GM12878 (cell line): Measurements from ENCODE around the gene CENPS. TPM values are rescaled to one million over a fixed set of nuclear protein-coding genes. Genes with fewer than 3 reads are reported as not detected.
A peak's percentile ranks its signal among the peaks of the same experiment; 100 is the strongest.

Experiments
- ATF7 ChIP-seq: fragments of 450-650 bp; IDR thresholded peaks from 2 replicates; pipeline ENCODE4 v1.6.1; 2016; ENCODE audit warnings: low read depth, mild to moderate bottlenecking
- FOXM1 ChIP-seq: IDR thresholded peaks from 2 replicates; pipeline ENCODE4 v1.6.1; 2012; ENCODE audit warnings: low read depth, mild to moderate bottlenecking, inconsistent platforms, low read length, moderate library complexity
- IKZF2 ChIP-seq, 2 experiments: fragments of 450-650 bp; IDR thresholded peaks; 2 replicates each; pipeline ENCODE4 v1.6.1; 2017; ENCODE audit warnings: mild to moderate bottlenecking in 2 of 2, moderate library complexity in 2 of 2
- NFYB ChIP-seq: IDR thresholded peaks from 2 replicates; pipeline ENCODE4 v1.6.1; 2011; ENCODE audit warnings: low read depth, mild to moderate bottlenecking, low read length, improper control_type of control experiment, moderate library complexity; ENCODE audit not compliant: insufficient read depth
- SP1 ChIP-seq: IDR thresholded peaks from one replicate; pipeline ENCODE4 v1.6.1; 2011; ENCODE audit warnings: low read depth, low read length
- SPI1 ChIP-seq: IDR thresholded peaks from 2 replicates; pipeline ENCODE4 v1.6.1; 2011; ENCODE audit warnings: low read depth, mild to moderate bottlenecking, low read length, moderate library complexity, borderline replicate concordance; ENCODE audit not compliant: insufficient read depth
- SUPT20H ChIP-seq: IDR thresholded peaks from 2 replicates; pipeline ENCODE4 v1.6.1; 2011; ENCODE audit warnings: low read depth, mild to moderate bottlenecking, low read length, moderate library complexity, borderline replicate concordance; ENCODE audit not compliant: control insufficient read depth
- TCF7 ChIP-seq: IDR thresholded peaks from 2 replicates; pipeline ENCODE4 v1.6.1; 2014; ENCODE audit warnings: antibody characterized with exemption, borderline replicate concordance
- ZNF24 ChIP-seq: fragments of 450-650 bp; IDR thresholded peaks from 2 replicates; pipeline ENCODE4 v1.6.1; 2017; ENCODE audit warnings: antibody characterized with exemption, mild to moderate bottlenecking
- polyA plus RNA-seq, 11 experiments: library from polyadenylated mRNA; depleted of rRNA in 4 of 11; unstranded in 6 of 11; stranded (reverse) in 5 of 11; fragments of >200 nt; fragmentation: Nextera tagmentation in 4 of 11; fragmentation: Illumina TruSeq in 1 of 11; extraction: Ambion mirVana in 4 of 11; extraction: Trizol in 1 of 11; gene quantifications; 1 replicate in 1 of 11; 2 replicates in 10 of 11; pipeline versions ENCODE4 v1.2.1 to v1.2.3, GENCODE V29; 2011 to 2016; ENCODE audit warnings: inconsistent platforms in 2 of 11, missing spikeins in 2 of 11, low read depth in 1 of 11
- total RNA-seq, 4 experiments: library from RNA; depleted of rRNA in 3 of 4; stranded (reverse); fragments of >200 nt in 3 of 4; fragmentation: Illumina TruSeq in 1 of 4; extraction: Trizol in 1 of 4; gene quantifications; 2 replicates each; pipeline versions ENCODE4 v1.2.1 to v1.2.3, GENCODE V29; 2013 to 2021
- TF ChIP-seq, protein P1 (sequence below): fragments of 450-650 bp; IDR thresholded peaks from 2 replicates; pipeline ENCODE4 v1.6.1; 2017; ENCODE audit warnings: mild to moderate bottlenecking, moderate library complexity
- TF ChIP-seq, protein P2 (sequence below): fragments of 450-650 bp; IDR thresholded peaks from 2 replicates; pipeline ENCODE4 v1.6.1; 2017; ENCODE audit warnings: mild to moderate bottlenecking
- TF ChIP-seq, protein P3 (sequence below): IDR thresholded peaks from 2 replicates; pipeline ENCODE4 v1.6.1; 2012; ENCODE audit warnings: low read depth, low read length, improper control_type of control experiment
- TF ChIP-seq, protein P4 (sequence below): IDR thresholded peaks from 2 replicates; pipeline ENCODE4 v1.6.1; 2012; ENCODE audit warnings: low read length, inconsistent platforms
- TF ChIP-seq, protein P5 (sequence below): fragments of 450-650 bp; IDR thresholded peaks from 2 replicates; pipeline ENCODE4 v1.6.1; 2017; ENCODE audit warnings: borderline replicate concordance

CENPS gene
- total and polyA plus RNA-seq, 10 of the 15 experiments (the other 5 are each of a cell fraction or from before 2014, with no cell fraction given): 9.4 to 51.7 (median 16.7) TPM

DNA sequence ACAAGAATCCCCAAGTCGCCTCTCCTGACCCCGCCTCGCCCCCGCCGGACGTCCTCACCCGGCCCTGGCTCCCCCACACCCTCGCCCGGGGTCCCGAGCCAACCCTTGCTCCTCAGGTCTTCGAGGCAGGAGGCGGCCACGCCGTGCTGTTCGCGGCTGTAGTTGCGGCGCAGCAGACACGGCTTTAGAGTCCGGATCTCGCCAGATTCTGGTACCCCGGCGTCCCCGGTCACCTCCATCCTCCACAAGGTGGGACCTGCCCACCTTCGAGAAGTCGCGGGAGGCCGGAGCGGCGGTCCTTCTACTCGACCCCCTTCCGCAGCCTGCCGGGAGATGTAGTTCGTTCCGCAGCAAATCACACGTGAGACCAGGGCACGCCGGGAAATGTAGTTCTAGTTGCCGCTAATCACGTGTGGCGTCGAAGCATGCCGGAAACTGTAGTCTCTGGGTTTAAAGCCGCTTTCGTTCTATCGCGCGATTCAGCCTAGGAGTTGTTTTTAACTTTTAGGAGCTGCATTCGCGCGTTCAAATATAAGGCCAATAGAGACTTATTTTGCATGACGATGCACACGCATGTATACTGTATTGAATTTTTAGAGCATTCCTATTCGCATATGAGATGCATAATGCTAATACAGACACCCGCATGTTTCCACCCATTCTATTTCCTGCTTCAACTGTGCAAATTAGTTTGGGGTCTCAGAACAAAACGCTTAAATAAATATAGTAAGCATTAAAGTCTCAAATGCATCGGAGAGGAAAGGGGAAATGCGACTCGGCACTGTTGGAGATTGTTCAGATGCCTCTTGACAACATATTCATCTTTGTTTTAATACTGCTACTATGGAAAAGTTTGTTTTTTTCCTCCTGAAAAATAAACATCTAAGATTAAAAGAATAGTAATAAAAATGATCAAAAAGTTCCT, 42.2 kb downstream of the CENPS start, which contains the start of gene DFFA (continued):
- TF ChIP-seq, protein P1, sequence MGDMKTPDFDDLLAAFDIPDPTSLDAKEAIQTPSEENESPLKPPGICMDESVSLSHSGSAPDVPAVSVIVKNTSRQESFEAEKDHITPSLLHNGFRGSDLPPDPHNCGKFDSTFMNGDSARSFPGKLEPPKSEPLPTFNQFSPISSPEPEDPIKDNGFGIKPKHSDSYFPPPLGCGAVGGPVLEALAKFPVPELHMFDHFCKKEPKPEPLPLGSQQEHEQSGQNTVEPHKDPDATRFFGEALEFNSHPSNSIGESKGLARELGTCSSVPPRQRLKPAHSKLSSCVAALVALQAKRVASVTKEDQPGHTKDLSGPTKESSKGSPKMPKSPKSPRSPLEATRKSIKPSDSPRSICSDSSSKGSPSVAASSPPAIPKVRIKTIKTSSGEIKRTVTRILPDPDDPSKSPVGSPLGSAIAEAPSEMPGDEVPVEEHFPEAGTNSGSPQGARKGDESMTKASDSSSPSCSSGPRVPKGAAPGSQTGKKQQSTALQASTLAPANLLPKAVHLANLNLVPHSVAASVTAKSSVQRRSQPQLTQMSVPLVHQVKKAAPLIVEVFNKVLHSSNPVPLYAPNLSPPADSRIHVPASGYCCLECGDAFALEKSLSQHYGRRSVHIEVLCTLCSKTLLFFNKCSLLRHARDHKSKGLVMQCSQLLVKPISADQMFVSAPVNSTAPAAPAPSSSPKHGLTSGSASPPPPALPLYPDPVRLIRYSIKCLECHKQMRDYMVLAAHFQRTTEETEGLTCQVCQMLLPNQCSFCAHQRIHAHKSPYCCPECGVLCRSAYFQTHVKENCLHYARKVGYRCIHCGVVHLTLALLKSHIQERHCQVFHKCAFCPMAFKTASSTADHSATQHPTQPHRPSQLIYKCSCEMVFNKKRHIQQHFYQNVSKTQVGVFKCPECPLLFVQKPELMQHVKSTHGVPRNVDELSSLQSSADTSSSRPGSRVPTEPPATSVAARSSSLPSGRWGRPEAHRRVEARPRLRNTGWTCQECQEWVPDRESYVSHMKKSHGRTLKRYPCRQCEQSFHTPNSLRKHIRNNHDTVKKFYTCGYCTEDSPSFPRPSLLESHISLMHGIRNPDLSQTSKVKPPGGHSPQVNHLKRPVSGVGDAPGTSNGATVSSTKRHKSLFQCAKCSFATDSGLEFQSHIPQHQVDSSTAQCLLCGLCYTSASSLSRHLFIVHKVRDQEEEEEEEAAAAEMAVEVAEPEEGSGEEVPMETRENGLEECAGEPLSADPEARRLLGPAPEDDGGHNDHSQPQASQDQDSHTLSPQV: no peak
- no peak for TF ChIP-seq IKZF2 (IDR thresholded peaks at IDR 0.05)
- no peak for TF ChIP-seq TCF7
- TF ChIP-seq ATF7: no peak
- no peak for TF ChIP-seq ZNF24
- TF ChIP-seq NFYB: peak; percentile 43; the same call in 1 of the 2 replicates
- TF ChIP-seq, protein P2, sequence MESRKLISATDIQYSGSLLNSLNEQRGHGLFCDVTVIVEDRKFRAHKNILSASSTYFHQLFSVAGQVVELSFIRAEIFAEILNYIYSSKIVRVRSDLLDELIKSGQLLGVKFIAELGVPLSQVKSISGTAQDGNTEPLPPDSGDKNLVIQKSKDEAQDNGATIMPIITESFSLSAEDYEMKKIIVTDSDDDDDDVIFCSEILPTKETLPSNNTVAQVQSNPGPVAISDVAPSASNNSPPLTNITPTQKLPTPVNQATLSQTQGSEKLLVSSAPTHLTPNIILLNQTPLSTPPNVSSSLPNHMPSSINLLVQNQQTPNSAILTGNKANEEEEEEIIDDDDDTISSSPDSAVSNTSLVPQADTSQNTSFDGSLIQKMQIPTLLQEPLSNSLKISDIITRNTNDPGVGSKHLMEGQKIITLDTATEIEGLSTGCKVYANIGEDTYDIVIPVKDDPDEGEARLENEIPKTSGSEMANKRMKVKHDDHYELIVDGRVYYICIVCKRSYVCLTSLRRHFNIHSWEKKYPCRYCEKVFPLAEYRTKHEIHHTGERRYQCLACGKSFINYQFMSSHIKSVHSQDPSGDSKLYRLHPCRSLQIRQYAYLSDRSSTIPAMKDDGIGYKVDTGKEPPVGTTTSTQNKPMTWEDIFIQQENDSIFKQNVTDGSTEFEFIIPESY: no peak
- TF ChIP-seq SUPT20H: no peak
- TF ChIP-seq SP1: no peak
- TF ChIP-seq SPI1: no peak; the same call in 1 of the 2 replicates
- TF ChIP-seq, protein P3, sequence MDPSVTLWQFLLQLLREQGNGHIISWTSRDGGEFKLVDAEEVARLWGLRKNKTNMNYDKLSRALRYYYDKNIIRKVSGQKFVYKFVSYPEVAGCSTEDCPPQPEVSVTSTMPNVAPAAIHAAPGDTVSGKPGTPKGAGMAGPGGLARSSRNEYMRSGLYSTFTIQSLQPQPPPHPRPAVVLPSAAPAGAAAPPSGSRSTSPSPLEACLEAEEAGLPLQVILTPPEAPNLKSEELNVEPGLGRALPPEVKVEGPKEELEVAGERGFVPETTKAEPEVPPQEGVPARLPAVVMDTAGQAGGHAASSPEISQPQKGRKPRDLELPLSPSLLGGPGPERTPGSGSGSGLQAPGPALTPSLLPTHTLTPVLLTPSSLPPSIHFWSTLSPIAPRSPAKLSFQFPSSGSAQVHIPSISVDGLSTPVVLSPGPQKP: peak; percentile 89
- TF ChIP-seq, protein P4, sequence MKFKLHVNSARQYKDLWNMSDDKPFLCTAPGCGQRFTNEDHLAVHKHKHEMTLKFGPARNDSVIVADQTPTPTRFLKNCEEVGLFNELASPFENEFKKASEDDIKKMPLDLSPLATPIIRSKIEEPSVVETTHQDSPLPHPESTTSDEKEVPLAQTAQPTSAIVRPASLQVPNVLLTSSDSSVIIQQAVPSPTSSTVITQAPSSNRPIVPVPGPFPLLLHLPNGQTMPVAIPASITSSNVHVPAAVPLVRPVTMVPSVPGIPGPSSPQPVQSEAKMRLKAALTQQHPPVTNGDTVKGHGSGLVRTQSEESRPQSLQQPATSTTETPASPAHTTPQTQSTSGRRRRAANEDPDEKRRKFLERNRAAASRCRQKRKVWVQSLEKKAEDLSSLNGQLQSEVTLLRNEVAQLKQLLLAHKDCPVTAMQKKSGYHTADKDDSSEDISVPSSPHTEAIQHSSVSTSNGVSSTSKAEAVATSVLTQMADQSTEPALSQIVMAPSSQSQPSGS: no peak
- no peak for TF ChIP-seq FOXM1
- TF ChIP-seq, protein P5, sequence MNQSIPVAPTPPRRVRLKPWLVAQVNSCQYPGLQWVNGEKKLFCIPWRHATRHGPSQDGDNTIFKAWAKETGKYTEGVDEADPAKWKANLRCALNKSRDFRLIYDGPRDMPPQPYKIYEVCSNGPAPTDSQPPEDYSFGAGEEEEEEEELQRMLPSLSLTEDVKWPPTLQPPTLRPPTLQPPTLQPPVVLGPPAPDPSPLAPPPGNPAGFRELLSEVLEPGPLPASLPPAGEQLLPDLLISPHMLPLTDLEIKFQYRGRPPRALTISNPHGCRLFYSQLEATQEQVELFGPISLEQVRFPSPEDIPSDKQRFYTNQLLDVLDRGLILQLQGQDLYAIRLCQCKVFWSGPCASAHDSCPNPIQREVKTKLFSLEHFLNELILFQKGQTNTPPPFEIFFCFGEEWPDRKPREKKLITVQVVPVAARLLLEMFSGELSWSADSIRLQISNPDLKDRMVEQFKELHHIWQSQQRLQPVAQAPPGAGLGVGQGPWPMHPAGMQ: no peak
